Psoas muscle (tissue), 8 donors: Measurements from ENCODE around the gene TYMP. TPM values are rescaled to one million over a fixed set of nuclear protein-coding genes. Genes with fewer than 3 reads are reported as not detected.
A peak's percentile ranks its signal among the peaks of the same experiment; 100 is the strongest.

ENCODE experiments used
- ATAC-seq, 4 donors: fragments of 200-7000 bp; cut with Tn5 transposase; one replicate each; pipeline ENCODE4 v1.9.1; 2020; ENCODE audit warnings: moderate library complexity in 3 of 4, mild to moderate bottlenecking in 2 of 4
- DNase-seq, 2 donors: peaks; one replicate each; pipeline ENCODE4 v3.0.0-alpha.2; 2020
- H3K27ac ChIP-seq: fragments of 200-600 bp; one replicate; pipeline ENCODE4 v1.8.0; 2022
- H3K27me3 ChIP-seq, 3 donors: fragments of 200-600 bp in 1 of 3; one replicate each; pipeline versions ENCODE4 v1.6.1 to v1.8.0; 2013 to 2022; ENCODE audit warnings: low read length in 2 of 3, mild to moderate bottlenecking in 2 of 3, moderate library complexity in 1 of 3; ENCODE audit not compliant: insufficient read depth in 3 of 3
- H3K36me3 ChIP-seq, 2 donors: fragments of 200-600 bp in 1 of 2; one replicate each; pipeline versions ENCODE4 v1.6.1 to v1.8.0; 2013 to 2022; ENCODE audit warnings: low read depth in 1 of 2, mild to moderate bottlenecking in 1 of 2, moderate library complexity in 1 of 2; ENCODE audit not compliant: insufficient read depth in 1 of 2
- H3K4me1 ChIP-seq: fragments of 200-600 bp; one replicate; pipeline ENCODE4 v1.8.0; 2022
- H3K4me3 ChIP-seq: fragments of 200-600 bp; one replicate; pipeline ENCODE4 v1.8.0; 2022; ENCODE audit warnings: mild to moderate bottlenecking
- H3K9me3 ChIP-seq: fragments of 200-600 bp; one replicate; pipeline ENCODE4 v1.8.0; 2022
- CTCF ChIP-seq: fragments of 200-600 bp; IDR thresholded peaks from one replicate; pipeline ENCODE4 v1.8.0; 2022; ENCODE audit warnings: antibody characterized with exemption
- WGBS, 3 donors: extraction: QIAGEN DNeasy Blood & Tissue Kit; methylation state at CpG; one replicate each; pipeline versions ENCODE4 v1.1.6 to v1.1.7; 2013; 5-methylcytosine and 5-hydroxymethylcytosine counted together
- intact Hi-C, 2 donors: fragments of 100-400 bp; cut with DNase I; formaldehyde crosslinking; loops; one replicate each; pipeline versions ENCODE4 v1.11.0 to v1.14.2; 2022
- polyA plus RNA-seq, 3 donors: library from polyadenylated mRNA; stranded (reverse); fragments of 200-250 nt; gene quantifications; one replicate each; pipeline ENCODE4 v1.2.3, GENCODE V29; 2013
- total RNA-seq, 4 donors: library from RNA; stranded (reverse); fragmentation: NEBNext Ultra II Directional in 2 of 4; extraction: Animal tissue kit (Norgen Biotek cat#: 25700) in 2 of 4; gene quantifications; one replicate each; pipeline versions ENCODE4 v1.2.1 to v1.2.4, GENCODE V29; 2021 to 2023
- donor health status: healthy with polysubstance abuse.
- donor health status: DM: no; HTN: no; CAD: no; lungs with moderate emphysema.
- donor health status: Bipolar disorder and iron deficiency.
- donor health status: healthy.
- donor health status: DM: yes; HTN: yes; CAD: no.
- donor health status: DM: no; HTN: no; CAD: no.
- donor health status: DM: no; HTN: no; CAD: no.
- donor health status: DM: yes; HTN: yes; CAD: no.

Gene TYMP
- total and polyA plus RNA-seq, 7 donors: 5.0 to 26.0 (median 12.0) TPM

GRCh38 chr22:50573491-50574382 is 43.9 kb upstream of the TYMP start:
- peaks cover 0 to 78% of the 10 kb centered on the region in 2 donors for H3K36me3 ChIP-seq
- TF ChIP-seq CTCF: no peak

GRCh38 chr22:50572965-50573364 is 43.2 kb upstream of the TYMP start:
- Histone ChIP-seq H3K4me1 (peaks cover 13% of the 10 kb centered on the region), H3K27me3 (no peaks in the 10 kb centered on the region), H3K4me3 (no peak overlapping the region), H3K36me3 (peaks cover 0 to 86% of the 10 kb centered on the region in 2 donors), H3K9me3 (no peaks in the 10 kb centered on the region), H3K27ac (no peak overlapping the region)
- DNase-seq (no peak), ATAC-seq (no peak)
- intact Hi-C loops: no loop called here
- no peak for TF ChIP-seq CTCF
- WGBS, 3 donors: 71 to 89% (median 85%) methylated on average over 11 of the region's 11 CpGs

More at GRCh38 chr22:50573491-50574382, 43.9 kb upstream of the TYMP start:
- H3K27ac ChIP-seq: no peak overlapping the region
- DNase-seq (no peak), ATAC-seq (no peak)
- no peak overlapping the region for H3K4me3 ChIP-seq
- no peaks in the 10 kb centered on the region for H3K9me3 ChIP-seq
- peaks cover 17% of the 10 kb centered on the region for H3K4me1 ChIP-seq
- no peaks in the 10 kb centered on the region for H3K27me3 ChIP-seq
- intact Hi-C loops: no loop called here
- WGBS, 3 donors: 81 to 85% (median 83%) methylated on average over 23 to 26 of the region's 26 CpGs

GRCh38 chr22:50571264-50572175 is 41.7 kb upstream of the TYMP start:
- WGBS, 3 donors: 45 to 60% (median 50%) methylated on average over 26 of the region's 26 CpGs
- no peak for TF ChIP-seq CTCF
- Histone ChIP-seq H3K4me3 (no peak overlapping the region), H3K27ac (peak overlapping the region; percentile 36), H3K27me3 (no peaks in the 10 kb centered on the region), H3K4me1 (peaks cover 7% of the 10 kb centered on the region), H3K9me3 (no peaks in the 10 kb centered on the region), H3K36me3 (peaks cover 0 to 86% of the 10 kb centered on the region in 2 donors)
- intact Hi-C loops: no loop called here
- ATAC-seq: peak; percentile 38 to 83 (median 81)
- DNase-seq: peak in 1 of 2 donors; percentile 88

GRCh38 chr22:50570861-50571260 is 41.0 kb upstream of the TYMP start:
- ATAC-seq (no peak), DNase-seq (no peak)
- TF ChIP-seq CTCF: no peak
- intact Hi-C loops: no loop called here
- Histone ChIP-seq H3K9me3 (no peaks in the 10 kb centered on the region), H3K36me3 (peaks cover 0 to 86% of the 10 kb centered on the region in 2 donors), H3K27me3 (no peaks in the 10 kb centered on the region), H3K27ac (peak overlapping the region; percentile 36), H3K4me3 (no peak overlapping the region), H3K4me1 (peaks cover 7% of the 10 kb centered on the region)
- WGBS, 3 donors: 86 to 89% (median 86%) methylated on average over 12 of the region's 12 CpGs
